ENCODE measurements around the gene ZC3H6.

ZC3H6 gene

GRCh38 chr2:112301973-112302372 lies 26.6 kb downstream of the ZC3H6 start:
- Mint-ChIP-seq H3K27ac (no peak overlapping the region), H3K27me3 (no peaks in the 10 kb centered on the region), H3K36me3 (peaks cover 17% of the 10 kb centered on the region), H3K4me3 (no peak overlapping the region), H3K9me3 (no peaks in the 10 kb centered on the region), H3K4me1 (peaks cover 11% of the 10 kb centered on the region)

GRCh38 chr2:112304298-112304941 lies 29.0 kb downstream of the ZC3H6 start:
- Mint-ChIP-seq H3K36me3 (peaks cover 22% of the 10 kb centered on the region), H3K4me3 (no peak overlapping the region), H3K9me3 (no peaks in the 10 kb centered on the region), H3K4me1 (peaks cover 8% of the 10 kb centered on the region), H3K27ac (no peak overlapping the region), H3K27me3 (no peaks in the 10 kb centered on the region)

GRCh38 chr2:112305132-112305531 lies 29.7 kb downstream of the ZC3H6 start:
- no peak overlapping the region for H3K27ac Mint-ChIP-seq
- H3K36me3 Mint-ChIP-seq = peaks cover 23% of the 10 kb centered on the region
- no peaks in the 10 kb centered on the region for H3K9me3 Mint-ChIP-seq
- H3K4me3 Mint-ChIP-seq = no peak overlapping the region
- H3K4me1 Mint-ChIP-seq = peaks cover 3% of the 10 kb centered on the region
- no peaks in the 10 kb centered on the region for H3K27me3 Mint-ChIP-seq

GRCh38 chr2:112310906-112311305 lies 35.5 kb downstream of the ZC3H6 start:
- peaks cover 14% of the 10 kb centered on the region for H3K36me3 Mint-ChIP-seq
- H3K27ac Mint-ChIP-seq = no peak overlapping the region
- H3K27me3 Mint-ChIP-seq = no peaks in the 10 kb centered on the region
- no peak overlapping the region for H3K4me3 Mint-ChIP-seq
- H3K4me1 Mint-ChIP-seq = no peaks in the 10 kb centered on the region
- no peaks in the 10 kb centered on the region for H3K9me3 Mint-ChIP-seq

GRCh38 chr2:112311932-112312331 lies 36.5 kb downstream of the ZC3H6 start:
- Mint-ChIP-seq H3K9me3 (no peaks in the 10 kb centered on the region), H3K27me3 (no peaks in the 10 kb centered on the region), H3K36me3 (peaks cover 15% of the 10 kb centered on the region), H3K4me1 (no peaks in the 10 kb centered on the region), H3K27ac (peak overlapping the region; percentile 24), H3K4me3 (no peak overlapping the region)

GRCh38 chr2:112312821-112313220 lies 37.4 kb downstream of the ZC3H6 start:
- H3K4me3 Mint-ChIP-seq = no peak overlapping the region
- no peaks in the 10 kb centered on the region for H3K4me1 Mint-ChIP-seq
- H3K36me3 Mint-ChIP-seq = peaks cover 10% of the 10 kb centered on the region
- no peak overlapping the region for H3K27ac Mint-ChIP-seq
- no peaks in the 10 kb centered on the region for H3K27me3 Mint-ChIP-seq
- H3K9me3 Mint-ChIP-seq = no peaks in the 10 kb centered on the region

GRCh38 chr2:112314856-112315255 lies 39.5 kb downstream of the ZC3H6 start:
- Mint-ChIP-seq H3K9me3 (no peaks in the 10 kb centered on the region), H3K4me3 (no peak overlapping the region), H3K4me1 (no peaks in the 10 kb centered on the region), H3K27ac (no peak overlapping the region), H3K36me3 (peaks cover 17% of the 10 kb centered on the region), H3K27me3 (no peaks in the 10 kb centered on the region)

GRCh38 chr2:112317303-112318158 lies 42.1 kb downstream of the ZC3H6 start:
- no peaks in the 10 kb centered on the region for H3K9me3 Mint-ChIP-seq
- no peak overlapping the region for H3K4me3 Mint-ChIP-seq
- H3K36me3 Mint-ChIP-seq = peaks cover 15% of the 10 kb centered on the region
- no peaks in the 10 kb centered on the region for H3K4me1 Mint-ChIP-seq
- no peaks in the 10 kb centered on the region for H3K27me3 Mint-ChIP-seq
- no peak overlapping the region for H3K27ac Mint-ChIP-seq

GRCh38 chr2:112318515-112318914 lies 43.1 kb downstream of the ZC3H6 start:
- Mint-ChIP-seq H3K4me1 (no peaks in the 10 kb centered on the region), H3K4me3 (no peak overlapping the region), H3K36me3 (peaks cover 17% of the 10 kb centered on the region), H3K27ac (no peak overlapping the region), H3K9me3 (no peaks in the 10 kb centered on the region), H3K27me3 (no peaks in the 10 kb centered on the region)

- Mint-ChIP-seq H3K27ac (no peak overlapping the region), H3K36me3 (peaks cover 15% of the 10 kb centered on the region), H3K9me3 (no peaks in the 10 kb centered on the region), H3K27me3 (no peaks in the 10 kb centered on the region), H3K4me3 (no peak overlapping the region), H3K4me1 (no peaks in the 10 kb centered on the region)
These were observed 46.3 kb downstream of the ZC3H6 start for GRCh38 chr2:112321375-112322320.

- Mint-ChIP-seq H3K36me3 (peaks cover 25% of the 10 kb centered on the region), H3K4me1 (no peaks in the 10 kb centered on the region), H3K4me3 (no peak overlapping the region), H3K9me3 (no peaks in the 10 kb centered on the region), H3K27ac (no peak overlapping the region), H3K27me3 (no peaks in the 10 kb centered on the region)
These were observed 47.5 kb downstream of the ZC3H6 start for GRCh38 chr2:112322919-112323318.

- no peaks in the 10 kb centered on the region for H3K27me3 Mint-ChIP-seq
- no peaks in the 10 kb centered on the region for H3K9me3 Mint-ChIP-seq
- H3K4me3 Mint-ChIP-seq = no peak overlapping the region
- H3K4me1 Mint-ChIP-seq = no peaks in the 10 kb centered on the region
- no peak overlapping the region for H3K27ac Mint-ChIP-seq
- peaks cover 19% of the 10 kb centered on the region for H3K36me3 Mint-ChIP-seq
These were observed 56.8 kb downstream of the ZC3H6 start for GRCh38 chr2:112332123-112332696.

- no peaks in the 10 kb centered on the region for H3K4me1 Mint-ChIP-seq
- no peak overlapping the region for H3K4me3 Mint-ChIP-seq
- peaks cover 4% of the 10 kb centered on the region for H3K36me3 Mint-ChIP-seq
- no peaks in the 10 kb centered on the region for H3K27me3 Mint-ChIP-seq
- H3K27ac Mint-ChIP-seq = no peak overlapping the region
- H3K9me3 Mint-ChIP-seq = no peaks in the 10 kb centered on the region
These were observed 60.2 kb downstream of the ZC3H6 start for GRCh38 chr2:112335600-112335999.

- Mint-ChIP-seq H3K27ac (no peak overlapping the region), H3K27me3 (no peaks in the 10 kb centered on the region), H3K9me3 (no peaks in the 10 kb centered on the region), H3K36me3 (no peaks in the 10 kb centered on the region), H3K4me3 (no peak overlapping the region), H3K4me1 (no peaks in the 10 kb centered on the region)
These were observed 64.6 kb downstream of the ZC3H6 start for GRCh38 chr2:112339986-112340385.

- Mint-ChIP-seq H3K27ac (no peak overlapping the region), H3K36me3 (no peaks in the 10 kb centered on the region), H3K4me1 (no peaks in the 10 kb centered on the region), H3K9me3 (no peaks in the 10 kb centered on the region), H3K4me3 (no peak overlapping the region), H3K27me3 (no peaks in the 10 kb centered on the region)
These were observed 65.3 kb downstream of the ZC3H6 start for GRCh38 chr2:112340475-112341267.

Data from activated naive CD4-positive, alpha-beta T cell treated with anti-CD3 and anti-CD28 coated beads, Interleukin-2, amount 50 U/mL, for 24 hours (primary cell).